CD4-positive, alpha-beta T cell treated with Interleukin-2 at 100 ng/mL for 4 hours (primary cell): ENCODE data around the gene GALNT10.
A peak's percentile ranks its signal among the peaks of the same experiment; 100 is the strongest.

Source experiments
- DNase-seq: peaks from one replicate; pipeline ENCODE4 v3.0.0-alpha.2; 2020; ENCODE audit warnings: low spot score

The GALNT10 gene

DNA sequence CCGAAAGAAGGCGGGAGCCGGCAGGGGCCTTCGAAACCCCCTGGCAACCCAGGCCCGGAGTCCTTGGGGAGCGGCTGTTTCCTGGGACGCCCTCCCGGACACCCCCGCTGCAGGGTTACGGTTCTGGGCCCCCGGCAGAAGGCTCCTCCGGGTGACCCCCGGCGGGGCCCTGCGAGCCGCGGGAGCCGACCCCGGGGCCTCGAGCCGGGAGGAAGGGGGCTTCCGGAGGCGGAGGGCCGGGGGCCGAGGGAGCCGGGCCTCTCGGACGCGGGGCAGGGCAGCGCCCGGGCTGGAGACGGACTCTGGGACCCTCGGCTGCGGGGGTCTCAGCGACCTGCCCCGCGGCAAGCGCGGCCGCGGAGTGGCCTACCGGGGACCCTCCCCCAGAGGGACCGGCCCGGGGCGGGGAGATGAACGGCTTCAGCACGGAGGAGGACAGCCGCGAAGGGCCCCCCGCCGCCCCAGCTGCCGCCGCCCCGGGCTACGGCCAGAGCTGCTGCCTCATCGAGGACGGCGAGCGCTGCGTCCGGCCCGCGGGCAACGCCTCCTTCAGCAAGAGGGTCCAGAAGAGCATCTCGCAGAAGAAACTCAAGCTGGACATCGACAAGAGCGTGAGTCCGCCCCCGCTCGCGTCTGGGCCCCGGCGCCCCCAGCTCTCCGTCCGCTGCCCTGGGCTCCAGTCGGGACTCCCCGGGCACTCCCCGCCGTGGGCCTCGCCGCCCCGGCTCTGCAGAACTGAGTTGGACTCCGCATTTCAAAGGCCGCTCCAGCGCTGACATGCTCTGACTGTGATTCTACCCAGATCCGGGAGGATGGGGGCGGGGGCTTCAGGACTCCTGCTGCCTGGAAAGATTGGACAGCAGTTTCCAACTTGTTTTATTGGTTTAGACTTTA is 255.9 kb downstream of the GALNT10 start:
- peak; percentile 24 for DNase-seq

DNA sequence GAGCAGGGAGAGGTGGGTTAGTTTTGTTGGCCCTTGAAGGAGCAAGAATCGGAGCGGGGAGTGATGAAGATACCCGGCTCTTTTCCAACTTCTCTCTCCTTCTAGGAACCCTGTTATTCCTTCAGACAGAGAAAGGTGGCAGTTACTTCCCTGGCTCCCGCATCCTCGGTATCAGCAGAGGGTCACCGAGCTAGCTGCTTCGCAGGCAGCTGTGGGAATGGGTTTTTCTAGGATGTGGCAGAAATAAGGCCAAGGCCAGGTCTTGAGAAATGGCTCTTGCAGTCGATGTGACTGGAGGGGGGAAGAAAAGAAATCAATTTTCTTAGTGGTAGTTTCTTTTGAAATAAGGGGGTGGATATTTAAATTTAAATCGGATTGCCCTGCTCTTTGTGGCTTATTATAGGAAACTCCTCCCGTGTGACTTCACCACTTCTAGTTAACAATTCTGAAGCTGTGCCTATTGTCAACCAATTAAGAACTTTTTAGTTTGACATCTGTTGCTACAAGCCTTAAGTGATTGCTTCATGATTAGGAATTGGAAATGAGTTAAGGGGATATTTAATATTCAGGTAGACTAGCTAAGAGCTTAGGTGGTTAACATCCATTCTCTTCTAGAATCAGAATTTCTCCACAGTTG is 256.7 kb downstream of the GALNT10 start:
- peak; percentile 24 for DNase-seq

DNA sequence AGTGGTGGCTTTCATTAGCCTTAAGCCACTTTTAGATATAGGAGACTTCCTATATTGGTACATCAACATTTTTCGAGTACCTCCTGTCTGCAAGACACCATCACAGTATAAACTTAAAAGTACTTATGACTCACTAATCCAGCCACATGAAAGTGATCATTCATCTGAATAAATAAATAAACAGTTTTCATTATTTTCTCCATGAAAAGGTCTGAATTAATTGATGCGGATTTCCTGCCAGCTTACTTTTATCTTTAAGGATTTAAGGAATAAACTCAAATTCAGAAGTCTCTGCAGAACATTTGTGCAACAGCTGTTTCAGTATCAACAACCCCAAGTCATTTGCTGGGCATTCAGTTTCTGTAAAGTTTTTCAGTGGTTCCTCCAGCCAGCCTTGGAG is 259.3 kb downstream of the GALNT10 start:
- DNase-seq: no peak

DNA sequence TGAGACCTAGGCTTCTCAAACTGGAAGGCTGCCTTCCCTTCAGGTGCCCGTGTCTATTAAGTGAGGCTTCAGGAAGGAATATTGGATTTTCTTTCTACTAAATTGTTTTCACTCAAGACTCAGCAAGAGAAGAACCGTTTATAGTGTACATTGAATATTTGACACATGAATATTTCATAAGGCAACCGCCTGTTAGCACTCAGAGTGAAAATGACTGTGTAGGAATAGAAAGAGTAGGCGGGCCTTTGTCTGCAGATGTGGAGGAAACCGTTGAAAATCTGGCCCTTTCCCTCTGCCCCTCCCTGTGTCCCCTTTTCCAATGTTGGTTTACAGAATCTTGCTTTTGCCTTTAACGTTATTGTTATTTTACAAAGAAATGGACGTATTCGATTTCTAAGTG is 261.4 kb downstream of the GALNT10 start:
- DNase-seq: no peak

DNA sequence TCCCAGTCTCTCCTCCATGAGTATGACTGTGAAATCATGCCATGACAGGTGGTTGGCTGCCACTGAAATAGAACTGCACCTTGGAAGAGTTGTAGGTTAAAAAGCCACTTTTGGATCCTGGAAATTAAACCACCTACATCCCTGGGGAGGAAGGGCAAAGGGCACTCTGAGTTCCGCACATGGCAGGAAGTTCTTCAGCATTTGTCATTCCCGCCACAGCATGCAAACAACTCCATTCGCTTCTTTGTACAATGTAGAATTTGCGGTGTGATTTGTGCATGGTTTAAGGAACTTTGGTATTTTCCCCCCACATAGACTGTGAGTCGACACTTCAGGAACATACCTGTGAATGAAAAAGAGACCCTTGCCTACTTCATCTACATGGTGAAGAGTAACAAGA is 265.1 kb downstream of the GALNT10 start:
- no peak for DNase-seq

DNA sequence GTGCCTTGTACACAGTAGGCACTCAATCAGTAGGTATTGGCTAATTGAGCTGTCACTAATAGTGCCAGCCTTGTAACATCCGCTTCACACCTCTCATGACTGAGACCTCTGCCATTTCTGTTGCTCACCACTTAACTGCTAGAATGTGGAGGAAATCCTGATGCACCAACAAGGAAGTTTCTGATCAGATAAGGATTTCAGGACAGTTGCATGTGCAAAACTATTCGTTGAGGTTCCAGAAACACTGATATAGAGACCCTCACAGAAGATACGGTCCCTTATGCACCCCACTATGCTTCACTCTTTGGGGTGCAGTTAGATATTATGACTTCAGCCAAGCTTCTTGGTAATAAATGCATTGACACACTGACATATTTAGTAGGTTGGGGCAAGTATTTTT is 266.0 kb downstream of the GALNT10 start:
- no peak for DNase-seq

DNA sequence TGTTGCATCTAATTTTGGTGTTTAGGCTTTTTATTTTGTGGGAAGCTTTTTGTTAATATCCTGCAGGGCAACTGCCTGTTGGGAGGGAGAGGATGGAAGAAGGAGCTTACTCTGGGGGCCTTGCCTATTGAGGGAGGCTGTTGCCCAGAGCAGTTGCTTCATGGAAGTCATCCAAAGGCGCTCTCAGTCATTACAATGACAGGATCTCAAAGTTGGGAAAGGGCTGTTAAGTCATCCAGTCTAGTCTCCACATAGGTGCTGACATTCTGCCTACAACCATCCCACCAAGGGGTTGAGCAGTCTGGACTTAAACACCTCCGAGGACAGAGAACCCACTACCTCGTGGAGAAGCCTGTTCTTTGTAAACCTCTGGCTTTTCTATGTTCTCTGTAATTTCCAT is 268.5 kb downstream of the GALNT10 start:
- DNase-seq: no peak

DNA sequence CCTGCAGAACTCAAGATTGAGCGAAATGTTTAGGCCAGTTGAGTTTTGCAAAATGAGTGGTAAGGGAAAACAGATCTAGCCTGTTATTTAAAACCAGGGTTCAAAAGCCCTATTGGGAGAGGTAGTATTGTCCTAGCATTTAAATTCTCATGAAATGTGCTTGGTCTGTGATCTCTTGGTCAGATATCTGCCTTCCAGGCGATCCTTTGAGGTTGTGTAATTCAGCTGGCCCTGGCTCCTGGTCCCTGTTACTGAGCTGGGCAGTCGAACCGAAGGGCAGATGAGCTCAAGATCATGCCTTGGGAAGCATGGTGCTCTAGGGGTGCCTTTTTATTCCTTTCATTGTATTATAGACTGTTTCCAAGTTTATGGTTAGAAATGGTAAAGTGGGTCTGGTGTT is 269.6 kb downstream of the GALNT10 start:
- DNase-seq: no peak

DNA sequence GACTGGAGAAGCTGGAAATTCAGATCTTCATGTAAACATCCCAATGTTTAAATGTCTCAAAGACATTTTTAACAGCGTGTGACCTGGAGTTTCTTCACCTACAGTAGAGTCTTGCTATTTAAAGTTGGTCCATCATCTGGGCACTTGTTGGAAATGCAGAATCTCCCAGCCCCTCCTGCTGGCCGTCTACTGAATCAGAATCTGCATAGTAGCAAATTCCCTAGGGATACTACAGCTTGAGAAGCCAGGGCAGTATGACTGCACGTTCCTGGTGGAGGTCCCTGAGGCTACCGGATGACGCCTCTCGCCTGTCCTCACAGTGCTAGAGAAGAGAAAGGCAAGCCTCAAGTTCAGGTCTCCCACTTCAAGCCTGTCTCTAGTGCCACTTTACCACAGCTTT is 271.0 kb downstream of the GALNT10 start:
- no peak for DNase-seq

DNA sequence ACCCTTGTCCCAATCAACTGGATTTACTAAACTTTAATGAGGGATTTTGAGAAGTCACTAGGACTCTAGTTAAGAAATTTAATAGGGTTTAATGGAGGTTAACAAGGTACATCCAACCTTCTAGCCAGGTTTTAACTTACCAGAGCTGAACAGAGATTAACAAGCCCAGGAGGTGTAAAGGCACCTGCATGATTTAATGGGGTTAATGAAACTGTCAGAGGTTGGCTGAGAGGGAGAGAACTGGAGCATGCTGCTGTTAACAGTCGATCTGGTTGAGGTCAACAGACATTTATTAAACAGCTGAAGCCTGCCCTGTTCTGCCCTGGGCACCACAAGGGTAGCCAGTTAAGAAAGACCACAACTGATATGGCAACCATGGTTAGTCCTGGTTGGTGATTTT is 273.9 kb downstream of the GALNT10 start:
- DNase-seq: no peak

DNA sequence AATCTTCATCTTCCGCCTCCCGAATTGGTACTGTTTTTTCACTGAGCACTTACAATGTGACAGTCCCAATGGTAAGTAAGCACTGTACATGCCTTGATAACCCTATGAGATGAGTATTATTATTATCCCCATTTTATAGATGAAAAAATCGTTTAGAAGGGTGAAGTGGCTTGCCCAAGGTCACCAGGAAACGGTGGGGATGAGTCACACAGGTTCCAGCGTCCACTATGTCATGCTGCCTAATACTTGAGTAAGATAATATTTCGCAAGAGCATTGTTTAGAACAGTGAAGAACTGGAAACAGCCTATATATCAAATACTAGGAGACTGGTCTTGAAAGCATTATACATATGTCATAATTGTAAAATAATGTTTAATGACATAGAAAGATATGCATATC is 274.6 kb downstream of the GALNT10 start:
- no peak for DNase-seq

DNA sequence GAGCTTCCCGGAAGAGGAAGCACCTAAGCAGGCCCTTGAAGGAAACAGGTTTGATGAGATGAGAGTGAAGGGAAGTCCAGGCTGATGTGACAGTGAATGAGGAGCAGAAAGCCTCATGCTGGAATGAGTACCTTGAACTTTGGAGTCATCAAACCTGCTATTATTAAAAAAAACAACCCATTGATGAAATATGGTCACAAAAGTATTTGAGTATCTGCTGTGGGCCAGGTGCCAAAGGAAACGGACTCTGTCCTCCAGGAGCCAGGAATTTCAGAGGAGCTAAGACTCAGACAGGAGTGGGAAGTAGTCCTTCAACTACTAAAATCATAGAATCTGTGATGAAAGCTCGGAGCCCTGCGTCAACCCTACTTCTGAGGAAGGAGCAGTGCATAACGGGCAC is 275.6 kb downstream of the GALNT10 start:
- no peak for DNase-seq

DNA sequence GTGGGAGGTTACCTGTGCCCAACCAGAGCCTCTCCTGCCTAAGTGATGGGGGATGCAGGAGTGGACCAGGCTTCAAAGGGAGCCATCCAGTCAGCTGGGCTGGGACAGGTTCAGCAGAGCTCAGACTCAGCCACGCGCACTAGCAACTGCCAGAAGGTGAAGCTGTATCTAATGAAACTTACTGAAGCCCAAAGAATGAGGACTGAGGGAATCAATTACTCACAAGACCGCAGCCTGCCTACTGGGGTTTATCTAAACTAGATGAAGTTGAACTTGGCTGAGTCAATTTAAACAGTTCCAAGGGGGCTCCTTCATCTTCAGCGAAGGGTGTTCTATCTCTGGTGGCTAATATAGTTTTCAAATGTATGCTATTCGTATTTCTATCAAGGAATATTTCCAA is 276.1 kb downstream of the GALNT10 start:
- DNase-seq: no peak

DNA sequence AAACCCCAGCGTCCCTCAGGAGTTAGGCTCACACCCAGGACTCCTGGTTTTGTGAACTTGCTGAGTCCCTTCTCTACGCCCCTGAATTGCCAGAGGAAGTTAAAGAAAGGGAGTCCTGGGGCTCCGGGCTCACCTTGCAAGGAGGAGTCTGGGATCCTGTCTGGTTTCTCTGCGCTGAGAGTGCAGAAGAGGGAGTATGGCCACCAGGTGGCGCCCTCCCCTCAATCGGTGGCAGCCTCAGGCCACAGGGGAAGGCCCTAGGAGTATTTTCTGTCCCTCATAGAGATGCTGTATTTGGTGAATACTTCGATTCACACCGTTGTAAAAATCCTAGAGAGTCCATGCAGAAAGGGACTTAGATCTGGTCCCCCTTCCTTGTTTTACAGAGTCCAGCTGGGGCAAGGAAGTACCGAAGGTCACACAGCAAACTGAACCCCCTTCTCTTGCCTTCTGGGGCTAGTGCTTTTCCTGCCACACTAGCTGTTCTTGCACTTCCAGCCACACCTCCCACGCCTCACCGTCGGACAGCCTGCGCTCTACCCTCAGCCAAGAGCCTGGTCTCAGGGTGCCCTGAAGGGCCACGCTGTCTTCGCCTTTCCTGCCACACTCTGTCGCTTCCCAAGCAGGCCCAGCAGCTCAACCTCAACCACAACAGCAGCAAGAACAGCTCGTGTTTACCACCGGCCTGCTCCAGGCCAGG is 277.3 kb downstream of the GALNT10 start:
- peak; percentile 67 for DNase-seq

DNA sequence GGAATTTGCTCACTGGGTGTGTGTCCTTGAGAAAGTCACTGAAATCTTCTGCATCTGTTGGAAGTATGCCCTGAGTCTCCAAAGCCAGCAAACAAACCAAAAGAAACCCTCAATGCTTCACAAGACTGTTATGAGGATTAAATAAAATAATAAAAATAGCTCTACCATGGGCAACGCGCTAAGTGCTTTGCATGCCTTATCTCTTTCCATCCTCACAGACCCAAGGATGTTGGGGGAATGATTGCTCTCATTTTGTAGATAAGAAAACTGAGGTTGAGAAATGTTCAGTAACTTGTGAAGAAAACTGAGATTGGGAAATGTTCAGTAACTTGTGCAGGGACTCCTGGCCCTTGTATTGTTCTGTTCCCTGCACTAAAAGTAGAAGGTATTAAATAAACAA is 279.6 kb downstream of the GALNT10 start:
- no peak for DNase-seq
